BLaER1 treated with 17β-estradiol and CSF1 and Interleukin-3, amounts not matched to agents 10 nM and 100 nM (cell line): ENCODE results near the gene ALDH1B1.
"Not testable (repeated sequence)": the region's sequence is repeated elsewhere in the genome, so short reads cannot be mapped to it uniquely, and the experiment has no call there.

ENCODE experiments used
- H3K27ac ChIP-seq, 11 experiments: shearing (Covaris generic); formaldehyde crosslinking; 2 replicates each; pipeline ENCODE4 v1.8.1; 2022
- H3K27me3 ChIP-seq, 11 experiments: shearing (Covaris generic); formaldehyde crosslinking; 2 replicates each; pipeline ENCODE4 v1.8.1; 2022
- H3K36me3 ChIP-seq, 11 experiments: shearing (Covaris generic); formaldehyde crosslinking; 2 replicates each; pipeline ENCODE4 v1.8.1; 2022
- H3K4me1 ChIP-seq, 10 experiments: shearing (Covaris generic); formaldehyde crosslinking; 2 replicates each; pipeline ENCODE4 v1.8.1; 2022
- H3K4me2 ChIP-seq, 11 experiments: shearing (Covaris generic); formaldehyde crosslinking; 2 replicates each; pipeline ENCODE4 v1.8.1; 2022
- H3K4me3 ChIP-seq, 10 experiments: shearing (Covaris generic); formaldehyde crosslinking; 2 replicates each; pipeline ENCODE4 v1.8.1; 2022
- H3K9ac ChIP-seq, 11 experiments: shearing (Covaris generic); formaldehyde crosslinking; 2 replicates each; pipeline ENCODE4 v1.8.1; 2022
- H3K9me3 ChIP-seq, 11 experiments: shearing (Covaris generic); formaldehyde crosslinking; replicated peaks in 1 of 11; 2 replicates each; pipeline ENCODE4 v1.8.1; 2022
- H4K20me1 ChIP-seq, 11 experiments: shearing (Covaris generic); formaldehyde crosslinking; 2 replicates each; pipeline ENCODE4 v1.8.1; 2022
- Cebpa-rat ChIP-seq, 11 experiments: shearing (Covaris generic); IDR thresholded peaks; 2 replicates each; pipeline ENCODE4 v1.8.1; 2022

Gene ALDH1B1

DNA sequence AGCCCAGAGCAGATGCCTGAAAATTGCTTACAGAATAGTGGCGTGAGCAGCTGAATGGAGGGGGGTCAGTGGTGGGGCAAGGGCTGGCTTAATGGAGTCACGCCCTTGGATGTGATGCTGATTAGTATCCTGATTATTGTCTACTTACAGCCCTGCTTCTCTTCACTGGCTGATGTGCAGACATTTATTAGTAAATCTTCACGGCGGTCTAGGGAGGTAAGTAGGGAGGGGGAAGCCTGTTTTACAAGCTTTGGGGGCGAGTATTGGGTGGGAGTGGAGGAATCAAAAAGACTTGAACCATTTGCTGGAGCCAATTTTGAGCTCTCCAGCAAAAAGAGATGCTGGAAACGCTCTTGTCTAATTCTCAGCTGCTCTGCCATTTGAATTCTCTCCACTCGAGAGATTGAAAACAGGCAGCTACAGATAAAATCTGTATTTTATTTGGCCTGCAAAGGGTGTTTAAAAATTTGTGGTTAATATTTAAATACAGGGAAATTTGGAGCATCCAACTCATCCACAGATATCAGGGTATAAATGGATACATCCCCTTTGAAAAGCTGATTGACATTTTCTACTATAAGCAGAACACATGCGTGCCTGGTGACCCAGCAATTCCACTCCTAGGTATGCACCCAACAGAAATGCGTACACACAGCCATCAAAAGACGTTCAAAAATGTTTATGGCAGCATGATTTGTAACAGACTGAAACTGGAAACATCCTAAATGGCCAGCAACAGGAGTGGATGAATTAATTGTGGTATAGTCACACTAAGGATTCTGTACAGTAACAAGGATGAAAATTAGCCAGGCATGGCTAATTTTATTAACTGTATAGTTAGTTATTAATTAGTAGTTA, 19.5 kb upstream of the ALDH1B1 start:
- no peaks in the 10 kb centered on the region; a peak in 1 of 22 replicates for H4K20me1 ChIP-seq
- TF ChIP-seq Cebpa-rat (IDR thresholded peaks at IDR 0.05): no peak
- no peaks in the 10 kb centered on the region for H3K36me3 ChIP-seq
- H3K9ac ChIP-seq: no peak overlapping the region
- H3K4me1 ChIP-seq: no peaks in the 10 kb centered on the region
- H3K27me3 ChIP-seq: no peaks in the 10 kb centered on the region
- H3K4me2 ChIP-seq: no peak overlapping the region
- no peak overlapping the region for H3K4me3 ChIP-seq
- H3K9me3 ChIP-seq: no peaks in the 10 kb centered on the region
- H3K27ac ChIP-seq: no peak overlapping the region

DNA sequence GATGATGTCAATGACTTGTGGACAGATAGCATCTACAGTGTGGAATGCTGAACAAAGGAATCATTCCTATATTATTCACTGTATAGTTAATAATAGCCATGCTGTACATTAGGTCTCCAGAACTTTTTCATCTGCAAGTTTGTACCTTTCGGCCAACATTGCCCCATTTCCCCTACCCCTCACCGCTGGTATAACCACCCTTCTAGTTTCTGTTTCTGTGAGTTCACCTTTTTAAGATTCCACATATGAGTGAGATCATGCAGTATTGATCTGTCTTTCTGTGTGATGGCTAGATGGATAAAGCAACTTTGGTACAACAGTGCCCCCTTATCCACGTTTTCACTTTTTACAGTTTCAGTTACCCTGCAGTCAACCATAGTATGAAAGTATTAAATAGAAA, 18.8 kb upstream of the ALDH1B1 start:
- no peaks in the 10 kb centered on the region for H3K27me3 ChIP-seq
- no peak overlapping the region for H3K4me3 ChIP-seq
- no peaks in the 10 kb centered on the region for H3K4me1 ChIP-seq
- TF ChIP-seq Cebpa-rat (IDR thresholded peaks at IDR 0.05): no peak
- H3K36me3 ChIP-seq: no peaks in the 10 kb centered on the region
- H3K27ac ChIP-seq: no peak overlapping the region
- no peak overlapping the region for H3K9ac ChIP-seq
- H3K4me2 ChIP-seq: no peak overlapping the region
- no peaks in the 10 kb centered on the region for H3K9me3 ChIP-seq
- H4K20me1 ChIP-seq: no peaks in the 10 kb centered on the region; a peak in 1 of 22 replicates

- Histone ChIP-seq H3K27me3 (no peaks in the 10 kb centered on the region), H3K4me1 (no peaks in the 10 kb centered on the region), H3K36me3 (no peaks in the 10 kb centered on the region), H3K27ac (no peak overlapping the region), H3K4me3 (no peak overlapping the region), H3K9ac (no peak overlapping the region), H3K4me2 (no peak overlapping the region), H4K20me1 (no peaks in the 10 kb centered on the region; a peak in 1 of 22 replicates), H3K9me3 (no peaks in the 10 kb centered on the region)
- no peak for TF ChIP-seq Cebpa-rat (IDR thresholded peaks at IDR 0.05)
Measured at GRCh38 chr9:38374847-38375571, 17.5 kb upstream of the ALDH1B1 start.

DNA sequence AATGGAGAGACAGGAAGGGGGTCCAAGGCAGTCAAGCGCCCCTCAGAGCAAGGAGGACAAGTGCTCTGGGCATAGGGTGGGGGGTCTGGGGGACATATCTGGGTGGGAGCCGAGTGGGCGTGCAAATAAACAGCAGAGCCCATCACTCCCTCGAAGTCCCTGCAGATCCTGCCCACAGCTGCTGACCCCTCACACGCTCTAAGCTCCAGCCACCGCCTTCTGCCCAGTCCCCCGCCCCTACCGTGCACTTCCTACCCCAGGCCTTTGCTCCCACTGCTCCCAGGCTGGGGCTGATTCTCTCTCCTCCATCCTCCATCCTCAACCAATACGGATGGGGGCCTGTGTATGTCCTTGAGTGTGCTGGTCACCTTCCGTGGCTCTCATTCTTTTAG, 16.9 kb upstream of the ALDH1B1 start:
- TF ChIP-seq Cebpa-rat (IDR thresholded peaks at IDR 0.05): no peak
- no peaks in the 10 kb centered on the region for H3K9me3 ChIP-seq
- no peaks in the 10 kb centered on the region for H3K36me3 ChIP-seq
- no peak overlapping the region for H3K27ac ChIP-seq
- H3K4me1 ChIP-seq: no peaks in the 10 kb centered on the region
- no peaks in the 10 kb centered on the region for H3K27me3 ChIP-seq
- no peak overlapping the region for H3K4me2 ChIP-seq
- no peak overlapping the region for H3K4me3 ChIP-seq
- H4K20me1 ChIP-seq: no peaks in the 10 kb centered on the region; a peak in 1 of 22 replicates
- no peak overlapping the region for H3K9ac ChIP-seq

DNA sequence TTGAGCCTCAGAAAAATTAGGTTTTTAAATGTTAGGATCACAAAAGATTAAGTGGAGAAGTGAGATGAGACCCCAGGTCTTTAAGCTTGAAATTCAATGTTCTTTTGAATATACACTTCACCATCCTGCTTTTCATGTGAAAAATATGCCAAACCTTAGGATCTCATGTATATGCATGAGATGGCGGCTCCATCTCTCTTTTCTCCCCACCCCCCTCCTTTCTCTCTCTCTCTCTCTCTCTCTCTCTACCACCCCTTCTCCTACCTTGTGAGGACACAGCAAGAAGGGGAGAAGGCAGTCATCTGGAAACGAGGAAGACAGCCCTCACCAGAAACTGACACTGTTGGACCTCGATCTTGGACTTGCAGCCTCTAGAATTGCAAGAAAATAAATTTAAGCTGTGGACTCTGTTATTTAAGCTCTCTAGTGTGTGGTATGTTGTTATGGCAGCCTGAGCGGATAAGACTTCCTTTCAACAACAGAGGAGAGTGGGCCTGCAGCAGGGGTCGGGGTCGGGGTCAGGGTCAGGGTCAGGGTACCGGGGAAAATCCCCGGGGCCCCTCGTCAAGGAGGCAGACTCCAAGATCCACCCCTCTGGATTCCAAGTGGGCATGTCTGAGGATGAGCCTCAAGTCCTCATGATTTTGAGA, 16.4 kb upstream of the ALDH1B1 start:
- no peak overlapping the region for H3K9ac ChIP-seq
- no peak overlapping the region for H3K4me3 ChIP-seq
- H3K36me3 ChIP-seq: no peaks in the 10 kb centered on the region
- no peak overlapping the region for H3K27ac ChIP-seq
- no peaks in the 10 kb centered on the region for H3K27me3 ChIP-seq
- H4K20me1 ChIP-seq: no peaks in the 10 kb centered on the region; a peak in 1 of 22 replicates
- no peak overlapping the region for H3K4me2 ChIP-seq
- no peaks in the 10 kb centered on the region for H3K4me1 ChIP-seq
- TF ChIP-seq Cebpa-rat (IDR thresholded peaks at IDR 0.05): no peak
- H3K9me3 ChIP-seq: no peaks in the 10 kb centered on the region

DNA sequence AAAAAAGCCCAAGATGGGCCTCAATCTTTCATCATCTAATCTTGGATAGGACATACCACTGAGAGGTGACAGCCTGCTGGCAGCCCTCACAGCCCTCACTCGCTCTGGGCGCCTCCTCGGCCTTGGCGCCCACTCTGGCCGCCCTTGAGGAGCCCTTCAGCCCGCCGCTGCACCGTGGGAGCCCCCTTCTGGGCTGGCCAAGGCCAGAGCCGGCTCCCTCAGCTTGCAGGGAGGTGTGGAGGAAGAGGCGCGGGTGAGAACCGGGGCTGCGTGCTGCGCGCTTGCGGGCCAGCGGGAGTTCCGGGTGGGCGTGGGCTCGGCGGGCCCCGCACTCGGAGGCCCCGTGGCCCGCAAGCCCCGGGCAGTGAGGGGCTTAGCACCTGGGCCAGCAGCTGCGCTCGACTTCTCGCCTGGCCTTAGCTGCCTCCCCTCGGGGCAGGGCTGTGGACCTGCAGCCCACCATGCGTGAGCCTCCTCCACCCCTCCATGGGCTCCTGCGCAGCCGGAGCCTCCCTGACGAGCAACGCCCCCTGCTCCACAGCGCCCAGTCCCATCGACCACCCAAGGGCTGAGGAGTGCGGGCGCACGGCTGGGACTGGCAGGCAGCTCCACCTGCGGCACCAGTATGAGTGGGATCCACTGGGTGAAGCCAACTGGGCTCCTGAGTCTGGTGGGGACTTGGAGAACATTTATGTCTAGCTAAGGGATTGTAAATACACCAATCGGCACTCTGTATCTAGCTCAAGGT, 15.0 kb upstream of the ALDH1B1 start:
- H3K9me3 ChIP-seq, H3K4me1 ChIP-seq, H3K27me3 ChIP-seq, H3K4me3 ChIP-seq, H3K36me3 ChIP-seq, H4K20me1 ChIP-seq, H3K9ac ChIP-seq, H3K27ac ChIP-seq, H3K4me2 ChIP-seq: not testable (repeated sequence)

DNA sequence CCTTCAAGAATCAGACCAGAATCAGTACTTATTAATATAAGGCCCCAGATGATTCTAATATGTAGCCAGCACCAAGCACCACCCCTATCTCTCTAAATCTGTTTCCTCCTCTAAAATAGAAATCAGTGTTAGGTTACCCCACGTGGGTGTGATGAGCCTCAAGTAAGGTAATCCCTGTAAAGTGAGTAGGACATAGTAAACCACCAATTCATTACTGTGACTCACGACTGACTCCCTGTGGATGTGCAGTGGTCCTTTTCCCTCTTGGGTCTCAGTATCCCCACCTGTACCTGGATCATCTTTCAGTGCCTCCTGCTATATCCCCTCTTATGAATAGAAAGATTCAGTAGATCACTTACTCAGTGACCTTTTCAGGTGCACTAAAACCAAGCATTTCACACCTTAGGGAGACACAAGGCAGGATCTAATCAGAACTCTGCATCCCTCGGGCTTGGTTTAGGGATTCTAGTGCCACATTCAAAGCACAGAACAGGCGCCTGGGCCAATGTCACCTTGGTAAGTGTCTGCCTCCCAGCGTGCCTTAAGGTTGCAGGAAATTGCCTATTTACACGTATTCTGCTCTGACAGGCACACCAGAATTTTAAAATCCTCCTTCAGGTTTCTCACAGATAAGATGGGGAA, 12.2 kb upstream of the ALDH1B1 start:
- H3K36me3 ChIP-seq: no peaks in the 10 kb centered on the region
- no peak overlapping the region for H3K4me2 ChIP-seq
- H3K4me3 ChIP-seq: no peak overlapping the region
- H3K27ac ChIP-seq: no peak overlapping the region
- H4K20me1 ChIP-seq: no peaks in the 10 kb centered on the region
- H3K9ac ChIP-seq: no peak overlapping the region
- no peaks in the 10 kb centered on the region for H3K27me3 ChIP-seq
- no peak for TF ChIP-seq Cebpa-rat (IDR thresholded peaks at IDR 0.05)
- no peaks in the 10 kb centered on the region for H3K4me1 ChIP-seq
- H3K9me3 ChIP-seq: peaks cover 16 to 17% (median 17%) of the 10 kb centered on the region in 11 experiments

DNA sequence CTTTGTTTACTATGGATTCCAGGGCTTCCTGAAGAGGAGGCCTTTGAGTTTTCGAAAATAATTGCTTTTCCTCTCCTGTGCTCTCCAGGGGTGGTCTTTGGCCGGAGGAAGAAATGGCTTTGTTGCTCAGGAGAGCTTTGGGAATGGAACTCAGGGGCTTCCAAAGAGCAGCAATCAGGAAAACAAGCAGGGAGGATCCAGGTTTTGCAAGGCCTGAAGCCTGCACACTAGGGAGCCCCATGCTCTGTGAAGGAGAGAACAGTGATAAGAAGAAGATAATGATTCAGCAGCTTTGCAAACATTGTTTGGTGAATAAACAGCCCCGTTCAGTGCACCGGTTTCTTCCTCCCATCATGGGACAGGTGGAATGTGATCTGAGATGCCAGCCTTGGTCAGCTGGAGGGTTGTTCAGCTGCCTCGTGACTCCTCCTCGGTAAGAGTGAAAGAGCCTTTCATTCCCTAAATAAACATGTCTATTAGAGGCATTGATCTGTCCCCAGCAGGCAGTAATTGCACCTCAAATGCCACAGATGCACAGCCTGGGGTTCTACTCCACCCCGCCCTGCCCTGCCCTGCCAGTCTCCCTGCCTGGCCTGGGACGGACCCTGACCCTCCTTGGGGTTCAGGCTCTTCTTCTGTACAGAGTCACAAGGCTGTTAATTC, 11.5 kb upstream of the ALDH1B1 start:
- Histone ChIP-seq H4K20me1 (no peaks in the 10 kb centered on the region), H3K27ac (no peak overlapping the region), H3K4me3 (no peak overlapping the region), H3K4me2 (no peak overlapping the region), H3K4me1 (no peaks in the 10 kb centered on the region), H3K9me3 (peaks cover 22 to 24% (median 23%) of the 10 kb centered on the region in 11 experiments), H3K27me3 (no peaks in the 10 kb centered on the region), H3K36me3 (no peaks in the 10 kb centered on the region), H3K9ac (no peak overlapping the region)
- no peak for TF ChIP-seq Cebpa-rat (IDR thresholded peaks at IDR 0.05)
